Fibroblast of the aortic adventitia (primary cell): ENCODE data around the gene CYTH1. TPM values are rescaled to one million over a fixed set of nuclear protein-coding genes. Genes with fewer than 3 reads are reported as not detected.

Experiments
- DNase-seq: peaks from one replicate; pipeline ENCODE4 v3.0.0-alpha.2; 2010; ENCODE audit warnings: low read depth
- H3K4me3 ChIP-seq: 2 replicates; pipeline ENCODE4 v1.5.1; 2011; ENCODE audit warnings: low read depth, mild to moderate bottlenecking, control low read depth, low read length, moderate library complexity
- total RNA-seq: library from RNA; depleted of rRNA; stranded (reverse); fragments of >200 nt; gene quantifications from 2 replicates; pipeline ENCODE4 v1.2.3, GENCODE V29; 2012; ENCODE audit warnings: low replicate concordance
- TF ChIP-seq, protein P1 (sequence below): IDR thresholded peaks from 2 replicates; pipeline ENCODE4 v1.5.1; 2011; ENCODE audit warnings: mild to moderate bottlenecking, low read length, control low read depth, inconsistent platforms; ENCODE audit not compliant: insufficient read depth

The CYTH1 gene
- total RNA-seq, 1 donor = 13.8 TPM

GRCh38 chr17:78819402-78819801 is 37.3 kb upstream of the CYTH1 start:
- no peak for DNase-seq
- no peak overlapping the region for H3K4me3 ChIP-seq
- TF ChIP-seq, protein P1, sequence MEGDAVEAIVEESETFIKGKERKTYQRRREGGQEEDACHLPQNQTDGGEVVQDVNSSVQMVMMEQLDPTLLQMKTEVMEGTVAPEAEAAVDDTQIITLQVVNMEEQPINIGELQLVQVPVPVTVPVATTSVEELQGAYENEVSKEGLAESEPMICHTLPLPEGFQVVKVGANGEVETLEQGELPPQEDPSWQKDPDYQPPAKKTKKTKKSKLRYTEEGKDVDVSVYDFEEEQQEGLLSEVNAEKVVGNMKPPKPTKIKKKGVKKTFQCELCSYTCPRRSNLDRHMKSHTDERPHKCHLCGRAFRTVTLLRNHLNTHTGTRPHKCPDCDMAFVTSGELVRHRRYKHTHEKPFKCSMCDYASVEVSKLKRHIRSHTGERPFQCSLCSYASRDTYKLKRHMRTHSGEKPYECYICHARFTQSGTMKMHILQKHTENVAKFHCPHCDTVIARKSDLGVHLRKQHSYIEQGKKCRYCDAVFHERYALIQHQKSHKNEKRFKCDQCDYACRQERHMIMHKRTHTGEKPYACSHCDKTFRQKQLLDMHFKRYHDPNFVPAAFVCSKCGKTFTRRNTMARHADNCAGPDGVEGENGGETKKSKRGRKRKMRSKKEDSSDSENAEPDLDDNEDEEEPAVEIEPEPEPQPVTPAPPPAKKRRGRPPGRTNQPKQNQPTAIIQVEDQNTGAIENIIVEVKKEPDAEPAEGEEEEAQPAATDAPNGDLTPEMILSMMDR = no peak

DNA sequence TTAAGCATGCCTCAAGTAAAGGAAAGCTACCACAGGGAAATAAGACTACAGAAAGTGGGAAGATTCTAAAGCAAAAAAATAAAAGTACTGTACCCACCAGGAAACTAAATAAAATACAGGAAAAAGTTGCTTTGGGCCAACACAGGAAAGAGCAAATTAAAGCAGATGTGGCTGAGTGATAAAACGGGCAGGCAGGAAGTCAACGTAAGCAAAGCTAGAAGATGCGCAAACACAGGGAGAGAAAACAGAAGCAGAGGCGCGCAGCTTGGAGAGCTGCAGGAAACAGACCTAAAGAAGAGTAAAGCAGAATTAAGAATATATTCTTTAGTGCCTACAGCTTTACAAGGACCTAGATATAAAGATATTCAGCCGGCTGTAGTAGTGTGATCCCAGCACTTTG is 36.9 kb upstream of the CYTH1 start:
- H3K4me3 ChIP-seq = no peak overlapping the region
- TF ChIP-seq, protein P1 = no peak
- no peak for DNase-seq

GRCh38 chr17:78818152-78818846 is 36.2 kb upstream of the CYTH1 start:
- H3K4me3 ChIP-seq = no peak overlapping the region
- TF ChIP-seq, protein P1 = no peak
- DNase-seq = no peak

- TF ChIP-seq, protein P1 = no peak
- no peak for DNase-seq
- no peak overlapping the region for H3K4me3 ChIP-seq
These were observed 35.0 kb upstream of the CYTH1 start for GRCh38 chr17:78817123-78817522.

- DNase-seq = no peak
- no peak overlapping the region for H3K4me3 ChIP-seq
- TF ChIP-seq, protein P1 = no peak
These were observed 33.6 kb upstream of the CYTH1 start for GRCh38 chr17:78815696-78816095.

- TF ChIP-seq, protein P1 = no peak
- DNase-seq = peak; percentile 17
These were observed 30.8 kb upstream of the CYTH1 start for GRCh38 chr17:78812855-78813254.

DNA sequence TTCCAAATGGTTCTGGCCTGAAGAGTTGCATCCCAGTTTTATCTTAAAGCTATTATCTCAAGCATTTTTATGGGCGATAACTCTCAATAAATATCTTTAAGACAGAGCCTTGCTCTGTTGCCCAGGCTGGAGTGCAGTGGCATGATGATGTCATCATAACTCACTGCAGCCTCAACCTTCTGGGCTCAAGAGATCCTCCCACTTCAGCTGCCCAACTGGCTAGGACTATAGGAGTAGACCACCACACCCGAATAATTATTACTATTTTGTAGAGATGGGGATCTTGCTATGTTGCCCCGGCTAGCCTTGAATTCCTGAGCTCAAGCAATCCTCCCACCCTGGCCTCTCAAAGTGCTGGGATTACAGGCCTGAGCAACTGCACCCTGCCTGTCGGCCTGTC is 26.1 kb upstream of the CYTH1 start:
- TF ChIP-seq, protein P1 = no peak
- DNase-seq = peak; percentile 50
- no peak overlapping the region for H3K4me3 ChIP-seq

More at GRCh38 chr17:78812855-78813254, 30.8 kb upstream of the CYTH1 start:
- no peak overlapping the region for H3K4me3 ChIP-seq
